Activated CD4-positive, CD25-positive, alpha-beta regulatory T cell treated with anti-CD3 and anti-CD28 coated beads, Interleukin-2, amount 50 U/mL, for 24 hours (primary cell): ENCODE data around the gene MTMR1.

Experiments
- ATAC-seq, 2 donors: fragments of 150-1000 bp; cut with Tn5 transposase; one replicate each; pipeline ENCODE4 v1.10.0; 2021; ENCODE audit warnings: mild to moderate bottlenecking in 1 of 2, moderate library complexity in 1 of 2

The MTMR1 gene

DNA sequence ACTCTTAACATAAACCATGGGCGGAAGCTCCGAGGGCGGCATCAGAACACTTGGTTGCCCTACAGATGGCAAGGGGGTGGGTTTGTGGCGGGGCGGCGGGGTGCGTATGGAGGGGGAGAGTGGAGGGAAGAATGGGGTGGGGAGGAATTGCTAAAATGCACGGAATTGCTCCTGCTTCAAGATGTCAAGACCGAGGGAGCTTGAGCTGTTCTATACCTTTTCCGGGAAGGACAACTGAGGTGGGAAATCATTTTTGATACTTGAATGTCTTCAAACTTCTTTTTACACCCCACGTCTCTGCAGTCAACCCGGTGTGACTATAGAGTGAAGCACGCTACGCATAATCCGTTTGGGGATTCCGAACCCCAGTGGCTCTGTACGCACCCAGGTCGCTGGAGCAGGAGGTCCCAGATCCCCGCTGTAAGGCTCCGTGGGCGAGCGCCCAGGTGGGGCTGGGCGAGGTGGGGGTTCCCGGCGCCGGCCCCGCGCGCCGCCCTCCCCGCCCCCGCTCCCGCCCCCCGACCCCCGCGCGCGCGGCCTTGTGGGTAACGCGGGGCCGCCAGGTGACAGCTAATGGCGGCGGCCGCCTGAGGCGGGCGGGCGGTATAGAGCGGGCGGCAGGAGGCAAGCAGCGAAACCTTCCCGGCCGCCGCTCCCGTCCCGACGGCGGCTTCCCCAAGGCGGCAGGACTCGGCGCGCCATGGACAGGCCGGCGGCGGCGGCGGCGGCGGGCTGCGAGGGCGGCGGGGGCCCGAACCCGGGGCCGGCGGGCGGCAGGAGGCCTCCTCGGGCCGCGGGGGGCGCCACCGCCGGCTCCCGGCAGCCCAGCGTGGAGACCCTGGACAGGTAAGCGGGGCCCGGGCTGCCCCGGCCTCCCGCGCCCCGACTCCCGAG lies at the start of gene MTMR1:
Gene MTMR1, plus strand, starts transcription at position 566 of the 894 bp plus-strand sequence. Its CDS starts 135 bp downstream, at position 701.
- ATAC-seq, result peak; percentile 34 to 45

DNA sequence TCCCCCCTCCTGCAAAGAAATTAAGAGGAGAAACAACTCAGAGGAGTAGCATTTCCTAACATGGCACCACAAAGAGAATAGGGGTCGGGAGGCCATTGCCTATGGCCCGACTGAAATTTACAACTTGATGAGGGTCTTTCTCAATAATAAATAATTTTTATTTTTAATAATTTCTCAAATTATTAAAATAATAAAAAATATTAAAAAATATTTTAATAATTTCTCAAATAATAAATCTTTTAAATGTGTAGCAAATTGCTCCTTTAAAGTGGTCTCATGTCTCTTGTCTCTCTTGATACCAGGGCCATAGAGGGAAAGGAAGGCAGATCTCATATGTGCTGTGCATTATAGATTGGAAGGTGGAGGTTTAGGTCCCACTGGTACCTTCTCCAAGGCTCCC lies 49.2 kb upstream of the MTMR1 start:
- no peak for ATAC-seq

DNA sequence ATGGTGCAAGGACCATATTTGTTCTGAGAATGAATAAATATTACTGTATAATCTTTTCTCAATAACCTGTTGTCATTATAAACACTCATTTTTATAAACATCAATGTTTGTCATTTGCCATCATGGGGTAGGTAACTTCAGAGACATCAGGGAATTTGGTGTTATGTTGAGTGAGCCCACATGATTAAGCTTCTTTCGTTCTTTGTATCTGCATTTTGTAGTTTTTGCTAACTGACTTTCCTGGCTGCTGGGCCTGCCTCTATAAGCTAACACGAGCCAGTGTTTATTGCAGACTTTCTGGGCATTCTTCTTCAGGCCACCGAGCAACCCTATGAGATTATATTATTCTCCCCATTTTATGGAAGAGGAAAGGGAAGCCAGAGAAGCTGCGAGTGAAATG lies 48.8 kb upstream of the MTMR1 start:
- ATAC-seq, result no peak

DNA sequence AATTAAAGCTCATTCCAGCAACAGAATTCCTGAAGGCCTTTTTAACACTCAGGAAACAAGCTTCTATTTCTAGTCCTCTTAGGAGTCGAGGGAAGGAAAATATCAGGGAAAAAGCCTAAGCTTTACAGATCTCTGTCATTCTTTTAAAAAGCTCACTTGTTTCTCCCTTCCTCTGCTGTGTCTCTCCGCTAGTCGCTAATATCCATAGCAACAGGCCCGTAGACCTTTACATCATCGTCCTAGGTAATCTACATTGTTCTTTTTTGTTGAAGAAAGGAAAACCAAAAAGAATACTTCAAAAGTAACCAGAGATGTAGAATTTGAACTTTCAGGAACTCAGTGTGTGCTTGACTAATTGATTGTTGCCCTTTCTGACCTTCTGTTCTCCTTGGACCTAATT lies 45.9 kb upstream of the MTMR1 start:
- no peak for ATAC-seq

DNA sequence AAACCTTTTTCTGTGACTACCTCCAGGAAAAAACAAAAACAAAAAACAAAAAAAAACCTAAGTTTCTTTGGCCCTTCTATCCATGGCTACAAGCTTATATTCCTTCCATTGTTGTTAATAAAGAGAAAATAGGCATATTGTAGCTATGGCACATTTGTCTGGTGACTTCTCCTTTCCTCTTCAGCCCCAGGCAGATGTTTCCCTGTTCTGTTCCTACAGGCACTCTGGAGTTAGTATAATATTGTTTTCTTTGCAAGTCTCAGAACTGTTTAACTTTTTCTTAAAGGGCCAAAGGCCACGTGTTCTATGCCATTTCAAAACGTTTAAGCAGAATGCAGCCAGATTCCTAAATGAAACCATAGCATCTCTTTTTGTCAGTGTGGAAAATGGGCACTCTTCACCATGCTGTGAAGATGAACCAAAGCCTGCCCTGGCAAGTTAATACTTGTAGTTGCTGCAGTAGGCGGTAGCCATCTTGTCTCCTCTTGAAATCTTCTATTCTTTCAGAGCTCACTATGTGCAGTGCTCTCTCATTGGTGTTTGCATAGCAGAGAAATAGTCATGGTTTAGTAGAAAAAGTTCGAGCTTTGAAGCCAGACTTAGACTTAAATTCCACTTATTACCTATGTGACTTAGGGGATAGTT lies 44.8 kb upstream of the MTMR1 start:
- no peak for ATAC-seq

DNA sequence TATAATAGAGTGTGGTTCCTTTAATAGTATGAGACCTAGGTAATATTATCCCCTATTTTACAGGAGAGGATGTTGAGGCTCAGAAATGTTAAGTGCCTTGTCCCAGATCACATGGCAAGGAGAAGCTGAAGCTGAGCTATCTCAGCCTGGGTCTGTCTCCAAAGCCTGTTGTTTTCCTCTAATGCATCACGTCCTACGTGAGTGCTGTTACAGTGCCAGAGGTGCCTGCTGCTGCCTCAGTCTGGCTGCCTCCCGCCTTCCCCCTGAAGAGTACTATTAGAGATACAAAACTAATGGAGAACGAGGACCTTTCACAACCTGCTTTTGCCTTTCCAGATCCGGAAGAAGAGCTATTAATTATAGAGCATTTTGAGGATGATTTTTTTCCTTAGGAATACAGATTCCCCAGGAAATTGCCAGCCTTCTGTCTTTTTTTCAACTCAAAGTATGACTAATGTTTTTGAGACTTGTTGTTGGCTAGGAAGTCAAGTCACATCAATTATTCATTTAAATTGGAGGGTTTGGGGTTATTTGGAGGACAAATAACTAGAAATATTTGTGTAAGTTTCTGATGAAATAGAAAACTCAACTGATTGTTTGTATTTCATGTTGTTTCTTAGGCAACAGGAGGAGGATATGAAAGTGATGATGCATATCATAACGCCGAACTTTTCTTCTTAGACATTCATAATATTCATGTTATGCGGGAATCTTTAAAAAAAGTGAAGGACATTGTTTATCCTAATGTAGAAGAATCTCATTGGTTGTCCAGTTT lies 43.9 kb upstream of the MTMR1 start:
- ATAC-seq, result no peak

DNA sequence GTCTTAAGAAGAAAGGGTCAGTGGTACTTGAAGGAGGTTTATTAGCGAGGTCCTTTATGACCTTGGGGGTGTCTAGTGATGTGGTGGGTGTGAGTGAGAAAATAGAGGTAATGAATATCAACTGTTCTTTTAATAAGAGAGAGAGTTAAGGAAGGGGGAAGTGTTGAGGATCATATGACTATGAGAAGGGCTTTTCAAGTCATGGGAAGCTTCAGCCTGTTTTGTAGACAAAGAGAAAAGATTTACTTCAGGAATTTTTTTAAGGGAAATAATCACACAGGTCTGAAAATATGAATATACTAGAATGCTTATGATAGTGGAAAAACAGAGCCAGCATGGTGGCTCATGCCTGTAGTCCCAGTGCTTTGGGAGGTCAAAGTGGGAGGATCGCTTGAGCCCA lies 41.3 kb upstream of the MTMR1 start:
- ATAC-seq, result no peak

DNA sequence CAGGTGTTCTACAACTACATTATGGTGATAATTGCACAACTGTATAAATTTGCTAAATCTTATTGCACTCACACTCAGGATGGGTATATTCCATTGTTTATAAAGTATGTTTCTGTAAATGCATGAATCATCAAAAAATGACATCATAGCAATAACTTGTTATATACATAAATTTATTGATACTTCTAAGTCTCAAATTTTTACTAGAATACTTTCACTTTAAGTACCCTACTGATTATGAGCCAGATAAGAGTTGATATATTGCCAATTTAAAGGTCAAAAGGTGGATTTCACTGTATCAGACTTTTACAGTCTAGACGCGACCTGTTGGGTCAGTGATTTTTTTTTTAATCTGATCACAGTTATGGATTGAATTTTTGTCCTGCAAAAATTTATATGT lies 37.4 kb upstream of the MTMR1 start:
- no peak for ATAC-seq

DNA sequence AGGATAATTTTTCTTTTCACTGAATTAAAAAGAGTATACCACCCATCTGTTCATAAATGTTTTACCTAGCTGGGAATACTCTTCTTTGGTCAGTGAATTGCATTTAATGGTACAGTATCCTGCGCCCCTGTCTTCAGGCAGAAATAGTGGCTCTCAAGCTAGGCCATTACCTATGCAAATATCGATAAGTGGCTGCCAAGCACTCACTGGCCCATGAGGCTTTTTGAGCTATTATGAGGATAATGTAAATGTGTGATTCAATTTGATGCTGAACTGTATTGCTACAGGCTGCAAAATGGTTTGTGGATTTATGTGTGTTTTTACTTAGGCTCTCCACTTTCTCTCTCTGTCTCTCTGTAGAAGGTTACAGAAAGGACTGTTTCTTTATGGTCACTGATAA lies 30.1 kb upstream of the MTMR1 start:
- no peak for ATAC-seq

DNA sequence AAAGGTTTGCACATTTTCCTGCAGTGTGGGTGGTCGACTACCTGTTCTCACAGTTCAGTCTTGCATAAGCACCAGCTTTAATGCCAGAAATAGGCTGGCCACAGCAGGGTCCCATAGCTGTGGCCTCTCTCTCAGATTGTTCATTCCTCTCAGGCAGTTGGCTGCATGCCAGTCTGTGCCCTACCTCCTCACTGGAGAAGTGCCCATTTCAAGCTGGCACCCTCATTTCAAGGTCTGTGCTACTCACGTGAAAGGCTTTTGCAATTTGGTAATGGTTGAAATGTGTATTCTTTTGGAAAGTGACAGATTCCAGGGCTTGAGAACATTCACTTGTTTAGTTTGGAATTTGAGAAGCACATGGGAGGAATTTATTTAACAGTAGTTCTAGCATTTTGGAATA lies 28.9 kb upstream of the MTMR1 start:
- no peak for ATAC-seq

DNA sequence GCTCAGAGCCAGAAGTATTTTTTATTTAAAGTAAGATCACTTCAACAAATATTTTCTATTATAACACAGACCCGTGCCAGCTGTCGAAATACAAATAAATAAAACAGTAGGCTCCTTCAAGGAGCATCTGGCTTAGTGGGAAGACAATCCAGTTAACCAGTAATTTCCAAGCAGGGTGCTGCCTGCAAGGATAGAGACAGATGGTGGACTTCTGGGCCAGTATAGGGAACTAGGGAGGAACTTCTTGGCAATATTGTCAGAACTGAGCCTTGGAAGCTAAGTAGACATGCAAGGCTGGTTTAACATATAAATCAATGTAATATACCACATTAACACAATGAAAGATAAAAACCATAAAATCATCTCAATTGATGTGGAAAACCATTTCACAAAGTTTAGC lies 17.0 kb upstream of the MTMR1 start:
- ATAC-seq, result no peak

DNA sequence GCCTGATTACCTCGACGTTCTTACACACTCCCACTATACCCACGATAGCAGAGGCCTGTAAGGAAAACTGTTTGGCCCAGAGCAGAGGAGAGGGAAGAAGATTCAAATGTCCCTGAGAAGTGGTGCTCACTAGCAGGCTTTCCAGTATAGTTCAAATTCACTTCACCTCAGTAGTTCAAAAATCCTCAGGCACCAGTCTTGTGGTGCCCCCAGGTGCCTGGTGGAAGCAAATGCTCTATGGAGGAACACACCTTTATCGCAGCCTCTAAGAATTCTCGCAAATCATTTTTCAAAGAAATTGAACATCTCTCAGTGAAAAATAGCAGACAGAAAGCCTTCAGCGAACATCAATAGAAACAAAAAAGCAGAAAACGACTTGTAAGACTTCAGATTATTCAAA lies 12.2 kb upstream of the MTMR1 start:
- no peak for ATAC-seq

DNA sequence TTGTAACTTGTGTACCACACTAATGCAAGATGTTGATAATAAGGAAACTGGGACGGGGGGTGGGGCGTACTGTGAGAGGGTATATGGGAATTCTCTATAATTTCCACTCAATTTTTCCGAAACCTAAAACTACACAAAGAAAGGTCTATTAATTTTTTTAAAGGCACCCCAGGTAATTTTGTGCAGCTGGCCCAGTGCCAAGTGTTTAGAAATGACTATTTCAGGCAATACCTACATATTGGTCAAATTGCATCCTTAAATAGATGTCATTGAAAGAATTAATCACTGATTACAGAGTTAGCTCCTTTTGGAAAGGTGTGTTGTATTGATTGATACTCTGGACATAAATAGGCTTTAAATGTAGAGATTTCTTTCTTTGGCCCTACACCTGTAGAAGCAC lies 10.1 kb upstream of the MTMR1 start:
- ATAC-seq, result no peak

DNA sequence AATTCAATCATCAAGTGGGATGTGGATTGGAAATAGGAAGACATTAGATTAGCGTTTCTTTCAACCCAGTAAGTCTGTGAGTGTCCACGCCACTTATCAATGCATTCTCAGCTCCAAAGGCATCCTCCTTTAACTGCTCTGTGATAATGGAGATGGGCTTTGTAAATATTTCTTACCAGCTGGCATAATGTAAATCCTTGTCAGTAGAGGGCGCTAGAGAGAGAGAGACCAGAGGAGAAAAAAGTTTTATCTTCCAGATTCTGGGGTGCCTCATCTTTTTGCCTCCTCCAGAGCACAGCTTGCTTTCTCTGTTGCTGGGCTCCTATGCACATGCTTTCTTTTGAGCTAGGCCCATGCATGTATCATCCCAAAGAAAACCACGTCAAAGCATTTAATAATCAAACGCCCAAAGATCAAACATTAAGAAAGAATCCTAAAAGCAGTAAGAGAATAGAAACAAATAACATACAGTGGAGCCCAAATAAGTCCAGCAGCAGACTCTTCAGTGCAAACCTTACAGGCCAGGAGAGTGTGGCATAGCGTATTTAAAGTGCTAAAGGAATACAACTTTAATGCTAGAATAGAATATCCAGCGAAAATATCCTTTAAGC lies 9.6 kb upstream of the MTMR1 start:
- peak in 1 of 2 donors; percentile 49 for ATAC-seq

DNA sequence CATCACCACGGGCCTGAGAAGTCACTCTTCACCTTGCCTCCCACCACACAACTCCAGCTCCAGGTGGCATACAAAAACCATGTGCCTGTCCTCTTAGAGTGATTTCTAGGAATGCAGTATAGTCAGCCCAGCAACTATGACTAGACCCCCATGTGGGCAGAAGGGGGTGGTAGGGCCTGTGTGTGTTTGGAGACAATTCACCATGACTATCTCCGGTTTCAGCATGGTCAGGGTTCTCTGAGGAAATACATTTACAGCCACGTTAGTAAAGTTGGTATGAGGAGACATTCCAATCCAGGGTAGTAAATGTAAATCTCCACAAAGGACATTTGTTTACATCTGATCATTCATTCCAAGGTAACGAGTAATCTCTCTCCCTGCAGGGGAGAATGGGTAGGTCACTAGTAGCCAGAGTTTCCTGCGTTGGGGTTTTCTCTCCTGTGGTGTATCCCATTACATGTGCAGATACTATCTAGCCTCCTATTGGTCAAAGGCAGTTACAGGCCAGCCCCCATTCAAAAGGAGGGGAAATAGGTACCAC lies 4.2 kb upstream of the MTMR1 start:
- no peak for ATAC-seq

DNA sequence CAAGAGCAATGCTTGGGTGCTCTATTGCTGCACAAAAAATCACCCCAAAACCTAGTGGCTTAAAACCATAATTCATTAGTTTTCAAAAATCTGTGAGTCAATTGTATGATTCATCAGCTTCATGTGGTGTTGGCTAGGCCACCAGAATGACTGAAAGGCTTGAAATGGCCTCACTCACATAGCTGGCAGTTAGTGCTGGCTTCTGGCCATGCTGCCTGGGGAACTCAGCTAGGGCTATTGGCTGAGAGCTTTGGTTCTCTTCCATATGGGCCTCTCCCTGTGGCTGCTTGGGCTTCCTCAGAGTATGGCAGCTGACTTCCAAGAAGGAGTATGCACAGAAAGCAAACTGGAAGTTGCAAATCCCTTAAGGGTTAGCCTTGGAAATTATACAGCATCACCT lies 3.1 kb upstream of the MTMR1 start:
- peak; percentile 30 to 31 for ATAC-seq

DNA sequence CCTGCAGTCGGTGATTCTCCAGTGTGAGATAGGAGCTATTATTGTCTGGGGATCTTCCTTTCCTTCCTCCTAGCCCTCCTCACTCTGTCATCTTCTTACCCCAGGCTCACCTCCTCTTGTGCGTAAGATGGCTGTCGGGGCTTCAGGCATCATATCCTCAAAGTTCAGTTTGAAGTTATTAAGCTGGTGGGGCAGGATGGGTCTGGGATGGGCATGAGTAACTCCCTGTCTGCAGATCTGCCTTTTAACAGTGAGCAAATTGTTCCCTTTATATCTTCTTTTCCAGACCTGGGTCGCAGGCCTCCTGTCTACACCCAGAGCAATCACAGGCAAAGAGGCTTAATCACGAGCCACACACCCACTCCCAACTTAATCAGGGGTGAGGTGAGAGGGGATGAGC lies 900 bp upstream of the MTMR1 start:
- no peak for ATAC-seq

DNA sequence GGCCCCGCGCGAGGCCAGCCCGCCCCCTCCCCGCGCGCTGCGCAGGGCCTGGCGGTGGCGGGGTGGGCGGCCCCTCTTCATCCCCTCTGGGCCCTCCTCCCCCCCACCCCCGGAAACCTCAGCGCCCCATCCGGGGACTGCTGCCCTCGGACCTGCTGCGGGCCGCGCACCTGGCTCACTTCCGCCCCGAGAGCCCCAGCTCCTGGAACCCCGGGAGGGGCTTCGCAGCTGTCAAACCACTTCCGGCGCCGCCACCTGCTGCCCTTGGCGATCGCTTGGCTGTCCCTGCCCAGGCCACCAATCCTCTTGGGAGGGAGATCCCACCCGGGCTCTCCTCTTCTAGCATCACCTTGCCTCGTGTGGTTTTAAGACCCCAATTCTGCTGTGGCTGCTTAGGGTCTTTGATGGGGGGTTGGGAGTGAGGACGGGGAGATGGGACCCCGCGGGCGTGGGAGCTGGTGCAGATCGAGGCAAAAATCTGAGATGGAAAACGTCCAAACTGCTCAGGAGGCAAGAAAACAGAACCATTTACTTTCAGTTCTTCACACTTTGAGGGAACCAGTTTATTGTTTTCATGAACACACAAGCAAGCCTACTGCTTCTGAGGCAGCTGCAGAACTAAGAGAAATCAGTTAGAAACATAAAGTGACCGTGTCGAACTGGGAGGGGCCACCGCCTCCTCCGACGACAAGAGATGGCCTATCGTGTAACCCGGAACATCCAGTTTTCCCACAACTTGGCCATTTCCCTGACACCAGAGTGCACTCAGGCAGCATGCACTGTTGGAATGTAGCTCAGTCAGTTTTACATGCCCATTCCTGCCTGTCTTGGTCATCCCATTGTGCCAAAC lies 754 bp downstream of the MTMR1 start:
- ATAC-seq, result peak; percentile 33 to 35

DNA sequence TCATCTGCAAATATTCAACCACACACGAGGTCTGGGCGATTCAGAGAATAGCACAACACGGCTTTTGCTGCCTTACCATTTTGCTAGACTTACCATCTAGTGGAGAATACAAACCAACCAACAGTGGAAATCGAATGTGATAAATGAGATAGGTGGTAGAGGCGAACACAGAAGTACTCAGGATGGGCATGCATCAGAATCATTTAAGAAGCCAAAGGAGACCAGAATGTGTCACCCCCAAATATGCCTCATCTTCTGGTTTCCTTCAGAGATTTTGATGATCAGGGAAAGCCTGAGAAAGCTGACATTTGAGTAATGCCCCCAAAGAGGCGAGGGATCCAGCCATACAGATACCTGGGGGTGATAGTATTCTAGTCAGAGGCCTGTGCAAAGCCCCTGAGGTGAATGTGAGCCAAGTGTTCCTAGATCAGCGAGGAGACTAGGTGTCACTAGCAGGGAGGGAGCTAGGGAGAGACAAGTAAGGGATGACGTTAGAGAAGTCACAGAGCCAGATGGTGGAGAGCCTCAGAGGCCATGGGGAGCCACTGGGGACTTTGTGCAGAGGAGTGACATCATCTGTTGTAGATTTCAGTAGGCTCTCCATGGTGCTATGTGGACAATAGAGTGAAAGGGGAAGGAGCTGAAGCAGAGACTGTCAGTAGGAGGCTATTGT lies 1.7 kb downstream of the MTMR1 start:
- peak; percentile 51 to 59 for ATAC-seq

DNA sequence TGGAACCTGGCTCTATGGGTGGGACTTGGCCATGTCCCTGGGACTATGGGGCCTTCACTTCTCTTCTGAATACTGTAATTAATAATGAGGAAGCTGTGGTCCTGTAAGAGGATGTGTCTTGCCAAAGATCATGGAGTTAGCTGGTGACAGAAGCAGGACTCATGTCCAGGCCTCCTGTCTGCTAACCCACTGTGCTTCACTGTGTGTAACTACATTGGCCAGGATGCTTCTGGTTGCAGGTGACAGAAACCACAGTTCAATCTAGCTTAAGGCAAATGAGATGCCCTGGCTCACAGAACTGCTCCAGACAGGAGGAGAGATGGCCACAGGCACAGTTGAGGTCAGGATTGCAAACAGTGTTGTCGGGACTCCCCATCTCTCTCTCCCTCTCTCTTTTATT lies 3.1 kb downstream of the MTMR1 start:
- no peak for ATAC-seq

DNA sequence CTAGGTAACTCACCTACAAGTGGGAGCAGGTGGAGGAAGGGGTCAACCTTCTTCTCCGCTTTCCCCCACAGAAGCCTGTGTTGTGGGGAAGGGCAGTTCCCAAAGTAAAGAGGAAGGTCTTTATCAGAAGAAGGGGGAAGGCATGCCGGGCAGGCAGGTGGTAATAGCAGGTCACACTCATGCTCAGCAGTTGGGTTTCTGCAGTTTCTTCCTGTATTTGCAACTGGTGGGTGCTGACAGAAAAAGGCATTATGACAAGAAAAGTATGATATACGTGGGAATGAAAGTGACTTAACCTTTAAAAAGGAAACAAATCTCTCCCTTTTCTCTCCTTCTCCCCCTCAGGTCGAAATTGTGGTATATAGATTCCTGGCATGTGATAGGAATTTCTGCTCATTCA lies 3.7 kb downstream of the MTMR1 start:
- ATAC-seq, result no peak
